ENCODE measurements around the gene PRR35.

PRR35 gene

DNA sequence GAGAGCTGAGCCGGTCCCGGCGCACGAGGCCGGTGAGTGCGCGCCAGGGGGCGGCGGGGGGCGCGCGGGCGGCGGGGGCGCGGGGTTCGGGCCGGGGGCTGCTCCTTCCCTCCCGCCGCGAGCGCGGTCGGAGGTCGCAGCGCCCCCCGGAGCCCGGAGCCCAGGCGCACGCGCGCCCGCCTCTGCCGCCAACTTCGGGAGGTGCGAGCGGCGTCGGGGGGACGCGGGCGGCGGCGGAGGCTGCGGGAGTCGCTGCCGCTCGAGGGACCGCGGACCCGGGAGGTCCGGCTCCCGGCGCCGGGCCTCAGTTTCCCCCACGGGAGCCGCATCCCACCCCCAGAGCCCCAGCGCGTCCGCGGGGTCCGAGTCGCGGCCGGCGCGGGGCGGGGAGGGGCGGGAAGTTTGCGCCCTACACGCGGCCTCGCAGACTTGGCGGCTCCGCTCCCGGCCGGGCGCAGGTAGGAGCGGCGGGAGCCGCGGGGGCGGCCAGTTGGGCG is at the start of gene PRR35:
TSS of gene PRR35 (plus strand) at position 191 of the 497 bp plus-strand sequence. CDS start 2,901 bp downstream, outside the sequence.
- DNase-seq (ENCODE audit: low spot score) = no peak

- DNase-seq (ENCODE audit: low spot score) = no peak
Observed at GRCh38 chr16:512802-513201, 47.4 kb upstream of the PRR35 start.

DNA sequence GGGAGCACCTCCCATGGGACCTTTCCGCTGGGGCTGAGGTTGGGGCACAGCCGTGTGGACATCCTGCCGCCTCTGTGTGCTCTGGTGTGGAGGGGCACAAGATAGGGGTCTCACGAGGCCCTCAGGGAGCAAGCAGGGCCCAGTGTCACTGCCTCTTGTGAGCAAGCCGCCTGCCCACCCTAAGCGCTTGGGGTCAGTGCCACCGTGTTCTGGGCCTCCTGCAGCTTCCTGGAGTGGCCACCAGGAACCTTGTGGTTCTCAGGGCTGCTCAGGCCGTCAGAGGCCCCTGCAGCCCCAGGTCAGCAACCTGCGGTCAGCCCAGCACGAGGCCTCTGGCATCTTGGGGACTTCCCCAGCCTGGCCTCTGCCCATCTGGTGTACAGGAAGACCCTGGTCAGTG is 46.2 kb upstream of the PRR35 start:
- DNase-seq (ENCODE audit: low spot score) = no peak

GRCh38 chr16:515175-515938 is 44.8 kb upstream of the PRR35 start:
- DNase-seq (ENCODE audit: low spot score) = no peak

DNA sequence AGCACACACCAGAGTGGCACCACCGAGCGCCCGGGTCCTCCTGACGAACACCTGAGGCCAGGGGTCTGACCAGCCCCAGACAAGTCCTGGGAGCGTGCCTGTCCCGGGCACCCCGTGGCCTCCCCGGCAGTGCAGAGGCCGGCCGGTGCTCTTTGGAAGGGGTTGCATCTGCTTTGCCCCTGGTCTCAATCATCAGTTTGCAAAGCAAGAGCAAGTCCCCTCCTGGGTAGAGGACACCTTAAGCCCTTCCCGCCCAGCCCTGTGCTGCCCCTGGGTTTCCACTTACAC is 44.3 kb upstream of the PRR35 start:
- DNase-seq (ENCODE audit: low spot score) = no peak

DNA sequence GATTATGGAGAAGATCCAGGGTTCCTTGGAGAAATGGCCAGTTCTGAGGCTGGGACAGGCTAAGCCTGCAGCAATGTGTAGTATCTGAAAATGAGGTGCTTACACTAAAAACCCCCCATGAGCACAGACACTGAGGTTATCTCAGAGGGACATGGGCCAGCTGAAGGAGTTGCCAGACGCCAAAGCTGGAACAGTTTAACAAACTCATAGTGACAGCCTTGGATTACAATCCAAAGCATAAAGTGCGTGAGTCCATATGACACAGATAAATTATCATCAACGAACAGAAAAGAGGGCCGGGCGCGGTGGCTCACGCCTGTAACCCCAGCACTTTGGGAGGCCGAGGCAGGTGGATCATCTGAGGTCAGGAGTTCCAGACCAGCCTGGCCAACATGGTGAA is 43.9 kb upstream of the PRR35 start:
- no peak for DNase-seq (ENCODE audit: low spot score)

DNA sequence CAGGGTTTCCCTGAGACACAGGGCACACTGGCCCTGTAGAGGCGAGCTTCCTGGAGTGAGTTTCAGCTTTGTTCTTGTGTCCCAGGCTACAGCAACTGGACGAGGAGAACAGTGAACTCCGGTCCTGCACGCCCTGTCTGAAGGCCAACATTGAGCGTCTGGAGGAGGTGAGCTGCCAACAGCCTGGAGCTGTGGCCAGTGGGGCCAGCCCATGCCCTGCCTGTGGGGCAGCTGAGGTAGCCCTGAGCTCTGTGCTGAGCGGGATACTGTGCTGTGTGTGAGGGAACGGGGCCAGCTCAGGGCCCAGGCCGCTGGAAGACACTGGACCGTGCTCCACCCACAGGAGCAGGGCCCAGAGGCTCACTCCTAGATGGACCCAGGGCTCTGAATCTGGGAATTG is 41.3 kb upstream of the PRR35 start:
- no peak for DNase-seq (ENCODE audit: low spot score)

- DNase-seq (ENCODE audit: low spot score) = no peak
Observed at GRCh38 chr16:519425-519824, 40.8 kb upstream of the PRR35 start.

- no peak for DNase-seq (ENCODE audit: low spot score)
Observed at GRCh38 chr16:519841-520687, 40.1 kb upstream of the PRR35 start.

DNA sequence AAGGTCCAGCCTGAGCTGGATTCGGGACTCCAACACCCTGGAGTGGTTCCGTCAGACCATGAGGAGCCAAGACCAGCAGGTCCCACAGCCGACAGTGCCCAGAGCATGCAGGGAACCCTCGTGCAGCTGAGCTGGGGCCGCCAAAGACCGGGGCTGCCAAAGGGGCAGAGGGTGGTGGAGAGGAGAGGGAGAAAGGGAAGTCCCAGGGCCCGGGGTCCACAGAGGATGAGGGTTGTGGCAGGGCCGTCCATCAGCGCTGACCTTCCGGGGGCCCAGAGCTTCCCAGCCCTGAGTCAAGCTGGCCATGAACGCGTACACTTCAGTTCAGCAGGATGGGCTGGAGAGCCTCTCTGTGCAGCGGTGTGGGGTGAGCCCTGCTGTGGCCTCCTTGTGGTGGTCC is 39.3 kb upstream of the PRR35 start:
- no peak for DNase-seq (ENCODE audit: low spot score)

DNA sequence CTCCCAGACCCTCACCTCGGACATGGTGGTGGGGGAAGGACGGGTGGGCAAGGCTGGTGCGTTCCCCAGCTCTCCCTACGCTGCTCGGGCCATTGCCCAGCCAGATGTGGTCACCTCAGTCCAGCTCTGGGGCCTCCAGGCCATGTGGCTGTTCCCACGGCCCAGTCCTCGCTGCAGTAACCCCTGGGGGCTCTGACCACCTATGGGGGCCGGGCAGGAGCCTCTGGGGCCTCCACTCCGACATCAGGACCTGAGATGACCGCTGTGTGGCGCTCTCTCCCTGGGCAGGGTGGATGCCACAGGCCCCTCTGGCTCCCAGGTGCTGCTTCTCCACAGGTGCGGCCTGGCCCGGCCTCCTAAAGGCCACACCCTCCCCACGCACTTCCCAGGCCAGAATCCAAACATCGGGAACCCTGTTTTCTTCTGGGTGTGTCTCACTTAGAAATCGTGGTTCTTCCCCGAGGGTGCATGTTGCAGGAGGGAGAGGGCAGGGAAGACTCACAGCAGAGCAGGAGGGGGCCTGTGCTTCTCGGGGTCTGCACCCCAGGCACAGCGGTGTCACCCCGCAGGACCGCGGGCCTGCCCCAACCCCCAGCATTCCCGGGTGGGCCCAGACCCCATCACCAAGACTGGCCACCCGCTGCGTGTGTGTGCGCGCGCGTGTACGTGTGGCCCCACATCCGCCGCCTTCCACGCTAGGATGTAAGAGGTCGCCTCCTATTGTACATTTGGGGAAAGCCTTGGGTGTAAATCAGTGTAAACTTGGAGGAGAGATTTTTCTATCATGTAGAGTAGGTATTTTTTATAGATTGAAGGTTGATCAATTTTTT is 38.6 kb upstream of the PRR35 start:
- DNase-seq (ENCODE audit: low spot score) = peak; percentile 69

DNA sequence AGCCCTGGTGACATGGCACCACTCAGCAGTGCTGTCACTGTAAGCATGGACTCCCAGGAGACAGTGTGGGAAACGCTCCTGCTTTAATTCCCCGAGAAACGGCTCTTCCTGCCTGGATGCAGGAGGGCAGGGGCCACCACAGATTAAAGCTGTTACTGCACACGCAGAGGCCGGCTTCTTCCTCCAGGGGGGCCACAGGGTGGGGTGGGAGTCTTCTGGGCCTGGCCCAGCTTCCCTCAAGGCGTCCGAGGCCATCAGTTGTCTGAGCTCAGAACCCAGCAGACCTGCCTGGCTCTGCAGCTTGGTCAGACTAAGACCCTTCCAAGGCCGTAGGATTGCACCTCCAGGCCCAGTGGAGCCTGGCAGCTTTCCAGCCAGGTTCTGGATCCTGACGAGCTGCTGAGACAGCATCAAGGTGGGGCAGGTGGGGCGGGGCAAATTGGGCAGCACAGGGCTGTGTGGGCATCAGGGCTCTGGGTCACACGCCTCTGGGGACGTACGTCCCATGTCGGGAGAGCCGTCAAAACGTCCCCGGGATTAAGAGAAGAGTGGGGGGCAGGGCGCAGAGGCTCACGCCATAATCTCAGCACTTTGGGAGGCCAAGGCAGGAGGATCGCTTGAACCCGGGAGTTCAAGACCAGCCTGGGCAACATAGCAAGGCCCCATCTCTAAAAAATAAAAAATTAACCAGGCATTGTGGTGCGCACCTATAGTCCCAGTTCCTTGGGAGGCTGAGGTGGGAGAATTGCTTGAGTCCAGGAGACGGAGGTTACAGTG is 37.7 kb upstream of the PRR35 start:
- DNase-seq (ENCODE audit: low spot score) = no peak

- no peak for DNase-seq (ENCODE audit: low spot score)
Observed at GRCh38 chr16:523097-523741, 37.0 kb upstream of the PRR35 start.

DNA sequence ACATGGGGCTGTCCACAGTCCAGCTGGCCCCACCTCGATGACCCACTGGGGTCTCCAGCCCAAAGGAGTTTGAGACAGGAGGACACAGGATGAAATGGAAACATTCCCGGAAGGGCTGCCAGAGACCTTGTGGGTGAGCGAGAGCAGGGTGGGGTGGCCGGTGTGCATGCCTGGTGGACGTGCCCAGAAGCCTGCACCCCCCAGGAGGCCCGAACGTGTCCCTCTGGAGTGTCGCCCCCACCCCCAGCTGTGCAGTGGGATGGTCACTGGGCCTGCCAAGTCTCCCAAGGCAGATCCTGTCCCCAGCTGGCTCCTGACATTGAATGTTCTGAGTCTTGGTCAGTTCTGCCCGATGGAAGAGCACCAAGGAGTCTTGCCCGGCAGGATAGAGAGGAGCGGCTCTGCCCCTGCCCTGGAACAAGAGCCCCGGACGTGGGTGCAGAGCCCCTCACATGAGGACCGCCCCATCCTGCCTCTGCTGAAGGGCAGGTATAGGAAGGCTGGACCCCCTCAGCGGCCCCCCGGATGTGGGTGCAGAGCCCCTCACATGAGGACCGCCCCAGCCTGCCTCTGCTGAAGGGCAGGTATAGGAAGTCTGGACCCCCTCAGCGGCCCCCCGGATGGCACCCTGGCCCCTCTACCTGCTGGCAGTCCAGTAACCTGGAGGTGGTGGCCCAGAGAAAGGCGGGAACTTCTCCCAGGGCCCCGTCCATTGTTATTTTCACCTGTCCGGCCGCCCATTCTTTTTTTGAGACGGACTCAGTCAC is 35.7 kb upstream of the PRR35 start:
- no peak for DNase-seq (ENCODE audit: low spot score)

DNA sequence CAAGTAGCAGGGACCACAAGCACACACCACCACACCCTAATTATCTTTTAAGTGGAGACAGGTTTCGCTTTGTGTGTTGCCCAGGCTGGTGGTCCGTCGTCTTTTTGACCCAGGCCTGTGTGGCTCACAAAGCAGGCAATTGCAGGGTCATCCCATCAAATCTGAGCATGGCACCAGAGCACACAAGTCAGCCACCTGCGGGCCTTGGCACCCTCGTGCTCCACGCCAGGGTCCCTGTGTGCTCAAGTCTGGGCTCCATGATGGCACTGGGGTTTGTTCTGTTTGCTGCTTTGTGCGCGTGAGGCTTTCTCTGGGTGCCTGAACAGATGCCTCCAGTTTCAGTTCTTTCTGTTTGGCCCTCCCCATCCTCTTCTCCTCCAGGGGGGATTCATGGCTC is 35.1 kb upstream of the PRR35 start:
- DNase-seq (ENCODE audit: low spot score) = no peak

DNA sequence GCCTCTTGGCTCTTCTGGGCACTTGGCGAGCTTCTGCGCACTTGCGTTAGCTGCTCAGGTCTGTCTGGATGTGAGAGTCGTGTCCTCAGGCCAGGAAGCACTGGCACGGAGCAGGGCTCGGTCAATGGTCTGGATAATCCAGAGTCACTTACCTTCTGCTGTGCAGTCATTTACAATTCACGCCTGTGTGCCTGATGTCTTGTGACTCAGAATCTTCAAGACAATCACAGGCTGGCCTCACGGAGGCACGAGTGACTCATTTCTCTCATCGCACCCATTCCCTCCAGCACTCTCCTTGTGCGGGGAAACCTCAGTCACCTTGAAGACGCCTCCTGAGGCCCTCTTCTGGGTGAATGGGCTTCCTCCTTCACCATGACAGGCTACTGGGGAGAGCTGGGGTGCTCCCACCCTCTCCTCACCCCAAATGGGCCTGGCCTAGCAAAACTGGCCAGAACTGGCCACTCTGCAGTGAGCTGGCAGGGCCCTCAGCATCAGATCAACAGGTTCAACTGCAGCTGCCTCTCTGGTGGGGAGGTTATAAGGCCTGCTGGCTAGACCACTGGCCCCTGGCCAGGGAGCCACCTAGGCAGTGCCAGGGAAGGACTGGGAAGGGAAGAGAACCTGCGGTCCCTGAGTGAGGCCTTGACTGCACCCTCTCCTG is 34.5 kb upstream of the PRR35 start:
- DNase-seq (ENCODE audit: low spot score) = no peak

DNA sequence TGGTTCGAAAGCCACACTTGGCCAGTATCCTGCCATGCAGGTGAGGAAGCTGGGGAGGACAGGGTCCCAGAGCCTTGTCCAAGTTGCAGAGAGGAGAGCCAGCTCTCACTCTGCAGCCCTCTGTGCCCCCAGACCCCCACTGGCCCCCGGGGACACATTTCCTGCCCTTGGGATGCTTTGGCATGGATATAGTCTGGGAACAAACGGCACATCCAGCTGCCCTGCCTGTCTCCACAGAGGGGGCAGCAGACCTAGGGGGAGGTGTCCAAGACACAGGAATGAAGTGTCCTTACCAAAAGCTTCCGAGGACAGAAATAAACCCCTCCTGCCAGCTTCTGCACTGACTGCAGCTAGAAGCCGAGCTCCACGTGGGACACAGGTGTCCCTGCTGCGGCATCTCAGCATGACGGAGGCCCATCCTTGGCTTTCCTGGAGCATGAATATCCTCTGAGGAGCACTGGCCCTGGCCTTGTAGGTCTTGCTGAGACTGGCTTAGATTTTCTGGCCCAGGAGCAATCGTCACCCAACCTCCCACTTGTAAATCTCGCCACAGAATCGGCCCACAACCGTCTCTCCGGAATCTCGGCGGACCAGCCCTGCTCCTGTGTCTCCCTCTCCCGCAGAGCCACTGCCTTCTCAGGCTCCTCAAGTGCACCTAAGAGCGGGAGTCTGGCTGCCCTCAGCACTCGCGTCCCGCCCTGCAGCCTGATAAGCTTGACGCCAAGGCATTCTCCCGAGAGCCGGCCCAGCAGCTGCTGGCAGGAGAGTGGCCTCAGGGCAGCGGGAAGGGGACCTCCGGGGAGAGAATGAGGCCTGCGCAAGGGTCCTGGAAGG is 33.8 kb upstream of the PRR35 start:
- peak; percentile 33 for DNase-seq (ENCODE audit: low spot score)

GRCh38 chr16:527015-527903 is 32.9 kb upstream of the PRR35 start, which contains the start of gene CAPN15:
TSS of gene CAPN15 (plus strand) at chr16:527712. CDS start at chr16:546839, 19,127 bp downstream.
- DNase-seq (ENCODE audit: low spot score) = peak; percentile 87
